A673 (cell line): Measurements from ENCODE around the gene BBS1.

Source experiments
- CTCF ChIP-seq: fragments of 300-800, 200-600 bp; sonication (generic); conservative IDR thresholded peaks from 2 replicates; pipeline ENCODE4 v1.5.1; 2017; ENCODE audit warnings: low read depth, mild to moderate bottlenecking, antibody characterized with exemption, low read length, moderate library complexity, mixed read lengths
- EZH2 ChIP-seq: fragments of 200-600 bp; sonication (generic); IDR thresholded peaks from 2 replicates; pipeline ENCODE4 v1.6.1; 2017; ENCODE audit warnings: borderline replicate concordance, low read depth, mild to moderate bottlenecking, mixed read lengths, antibody characterized with exemption, low read length; ENCODE audit not compliant: poor library complexity, severe bottlenecking

GRCh38 chr11:66464916-66465315 lies 45.5 kb upstream of the BBS1 start:
- TF ChIP-seq CTCF = no peak
- TF ChIP-seq EZH2 = no peak
